Endothelial cell of umbilical vein (primary cell): ENCODE results near the gene CD99L2. TPM values are rescaled to one million over a fixed set of nuclear protein-coding genes. Genes with fewer than 3 reads are reported as not detected.

Experiments
- BruUV-seq: library from RNA; stranded (reverse); fragments of 400-500 nt; replicated peaks from 2 replicates; lab custom pipeline; 2021; lab: Mats Ljungman, UMichigan
- CTCF ChIA-PET: fragments of 300-600, 350-600 bp; sonication (Branson Sonifier 250); formaldehyde crosslinking; loops from one replicate; lab custom pipeline; 2021; ENCODE audit warnings: antibody characterized with exemption, inconsistent platforms; lab: Charles Lee
- POLR2A ChIA-PET: fragments of 300-600, 350-600 bp; sonication (Branson Sonifier 250); formaldehyde crosslinking; loops from one replicate; lab custom pipeline; 2021; ENCODE audit warnings: antibody characterized with exemption, inconsistent platforms; lab: Charles Lee
- DNase-seq: peaks from one replicate; pipeline ENCODE4 v3.0.0-alpha.2; 2011; ENCODE audit warnings: low read depth, low spot score
- FAIRE-seq: peaks from 2 replicates; lab custom pipeline; 2011; peaks lifted over from hg19 to GRCh38; lab: Jason Lieb, UNC
- H2AFZ ChIP-seq: 2 replicates; pipeline ENCODE4 v1.6.0; 2012; ENCODE audit warnings: low read depth, low read length, control low read depth, inconsistent platforms
- H3K27ac ChIP-seq: 2 replicates; pipeline ENCODE4 v1.5.1; 2011; ENCODE audit warnings: low read depth, mild to moderate bottlenecking, control low read depth, low read length, moderate library complexity; ENCODE audit not compliant: insufficient read depth
- H3K27me3 ChIP-seq, 2 experiments: 2 replicates each; pipeline versions ENCODE4 v1.6.0 to v1.6.1; 2011; ENCODE audit warnings: low read length in 2 of 2, mixed read lengths in 1 of 2; ENCODE audit not compliant: control insufficient read depth in 2 of 2, insufficient read depth in 2 of 2
- H3K36me3 ChIP-seq, 2 experiments: 2 replicates in 1 of 2; 3 replicates in 1 of 2; pipeline ENCODE4 v1.5.1; 2011; ENCODE audit warnings: low read length in 2 of 2, mild to moderate bottlenecking in 1 of 2, moderate library complexity in 1 of 2; ENCODE audit not compliant: control insufficient read depth in 2 of 2, insufficient read depth in 2 of 2; ENCODE audit errors: extremely low read depth in 1 of 2
- H3K4me1 ChIP-seq: 3 replicates; pipeline ENCODE4 v1.5.1; 2011; ENCODE audit warnings: mild to moderate bottlenecking, low read length; ENCODE audit not compliant: control insufficient read depth, insufficient read depth; ENCODE audit errors: extremely low read depth
- H3K4me2 ChIP-seq: 2 replicates; pipeline ENCODE4 v1.6.1; 2011; ENCODE audit warnings: low read length, control low read depth, mixed read lengths; ENCODE audit not compliant: insufficient read depth
- H3K4me3 ChIP-seq, 3 experiments: fragments of 200-600 bp in 1 of 3; sonication (generic), shearing (Covaris generic) in 1 of 3; replicated peaks in 1 of 3; 2 replicates each; pipeline ENCODE4 v1.5.1; 2011 to 2016; ENCODE audit warnings: control low read depth in 3 of 3, low read length in 3 of 3, mild to moderate bottlenecking in 2 of 3, inconsistent platforms in 1 of 3, low read depth in 1 of 3, moderate library complexity in 1 of 3; ENCODE audit not compliant: insufficient read depth in 1 of 3
- H3K79me2 ChIP-seq: 2 replicates; pipeline ENCODE4 v1.6.0; 2012; ENCODE audit warnings: low read length, inconsistent platforms; ENCODE audit not compliant: control insufficient read depth, insufficient read depth
- H3K9ac ChIP-seq: replicated peaks from 2 replicates; pipeline ENCODE3; 2011; ENCODE audit warnings: low read length, control low read depth; ENCODE audit not compliant: insufficient read depth; ENCODE audit errors: extremely low read depth
- H3K9me1 ChIP-seq: replicated peaks from 3 replicates; pipeline ENCODE4 v1.6.0; 2011; ENCODE audit warnings: mild to moderate bottlenecking, low read length; ENCODE audit not compliant: control insufficient read depth, insufficient read depth; ENCODE audit errors: extremely low read depth
- H3K9me3 ChIP-seq: replicated peaks from 2 replicates; pipeline ENCODE4 v1.5.1; 2012; ENCODE audit warnings: low read length, inconsistent platforms; ENCODE audit not compliant: control insufficient read depth, insufficient read depth
- H4K20me1 ChIP-seq: replicated peaks from 2 replicates; pipeline ENCODE3; 2011; ENCODE audit warnings: mild to moderate bottlenecking, low read length; ENCODE audit not compliant: control insufficient read depth, insufficient read depth; ENCODE audit errors: extremely low read depth
- CTCF ChIP-seq, 2 donors: IDR thresholded peaks; 1 replicate in 1 of 2; 2 replicates in 1 of 2; pipeline ENCODE4 v1.5.1; 2011; ENCODE audit warnings: low read length in 2 of 2, mild to moderate bottlenecking in 2 of 2, moderate library complexity in 2 of 2, control low read depth in 1 of 2, inconsistent platforms in 1 of 2, low read depth in 1 of 2; ENCODE audit not compliant: insufficient read depth in 1 of 2; ENCODE audit errors: extremely low read depth in 1 of 2
- EZH2 ChIP-seq: IDR thresholded peaks from 2 replicates; pipeline ENCODE4 v1.6.1; 2012; ENCODE audit warnings: borderline replicate concordance, low read depth, mild to moderate bottlenecking, moderate library complexity, low read length, inconsistent platforms; ENCODE audit not compliant: severe bottlenecking
- FOS ChIP-seq: IDR thresholded peaks from 2 replicates; pipeline ENCODE4 v1.6.1; 2011; ENCODE audit warnings: mild to moderate bottlenecking, low read length, moderate library complexity, borderline replicate concordance; ENCODE audit not compliant: insufficient read depth
- GATA2 ChIP-seq: IDR thresholded peaks from 2 replicates; pipeline ENCODE4 v1.7.0; 2011; ENCODE audit warnings: low read depth, mild to moderate bottlenecking, moderate library complexity, mixed read lengths, low read length; ENCODE audit not compliant: insufficient read length, insufficient read depth
- JUN ChIP-seq: IDR thresholded peaks from 2 replicates; pipeline ENCODE4 v1.6.1; 2011; ENCODE audit warnings: borderline replicate concordance, low read depth; ENCODE audit not compliant: insufficient read length, insufficient read depth
- MAX ChIP-seq: IDR thresholded peaks from 2 replicates; pipeline ENCODE4 v1.6.1; 2011; ENCODE audit not compliant: insufficient read depth, insufficient read length
- MYC ChIP-seq: IDR thresholded peaks from one replicate; pipeline ENCODE4 v1.6.1; 2011; ENCODE audit warnings: mild to moderate bottlenecking, low read depth, low read length
- POLR2A ChIP-seq: IDR thresholded peaks from 2 replicates; pipeline ENCODE4 v1.6.1; 2012; ENCODE audit warnings: low read depth, mild to moderate bottlenecking, control low read depth, low read length
- POLR2AphosphoS5 ChIP-seq: IDR thresholded peaks from 2 replicates; pipeline ENCODE4 v1.6.1; 2012; ENCODE audit warnings: low read depth, mild to moderate bottlenecking, control low read depth, low read length, moderate library complexity; ENCODE audit not compliant: insufficient read depth
- dilution Hi-C: fragments of 300-500 bp; cut with MboI; formaldehyde crosslinking; loops from one replicate; pipeline ENCODE4 v1.15.0; 2019; ENCODE audit warnings: low sequenced_read_pairs; ENCODE audit not compliant: extremely low pct_ligation_motif_present
- intact Hi-C: fragments of 100-400 bp; cut with micrococcal nuclease; formaldehyde crosslinking; loops from one replicate; pipeline ENCODE4 v1.10.0; 2022
- polyA plus RNA-seq, 4 experiments: library from polyadenylated mRNA; depleted of rRNA in 3 of 4; stranded (reverse) in 3 of 4; unstranded in 1 of 4; fragments of >200 nt; gene quantifications; 2 replicates each; pipeline versions ENCODE4 v1.2.1 to v1.2.3, GENCODE V29; 2011 to 2012; ENCODE audit warnings: missing spikeins in 1 of 4
- total RNA-seq: library from RNA; stranded (reverse); gene quantifications from 2 replicates; pipeline ENCODE4 v1.2.3, GENCODE V29; 2021

Gene CD99L2
- total and polyA plus RNA-seq, 2 donors (not counting 3 experiments of a cell fraction or from before 2014, with no cell fraction given), result 33.2 to 43.4 TPM

- FAIRE-seq, result no peak
- POLR2A ChIA-PET, result no interaction called here
Measured at GRCh38 chrX:150761819-150762216, 136.7 kb downstream of the CD99L2 start.

More at GRCh38 chrX:150761819-150762216, 136.7 kb downstream of the CD99L2 start:
- no peak overlapping the region for H3K9ac ChIP-seq
- no peaks in the 10 kb centered on the region for H3K9me3 ChIP-seq
- dilution Hi-C loops, result no loop called here
- no peaks in the 10 kb centered on the region for H4K20me1 ChIP-seq
- DNase-seq, result no peak
- H3K79me2 ChIP-seq, result no peaks in the 10 kb centered on the region
- no peak overlapping the region for H3K4me3 ChIP-seq
- H3K36me3 ChIP-seq, result peaks cover 0 to 6% of the 10 kb centered on the region in 2 experiments
- H3K4me2 ChIP-seq, result no peak overlapping the region
- H2AFZ ChIP-seq, result no peak overlapping the region
- CTCF ChIA-PET, result interaction anchor here (2.3 kb wide), 1 partner anchor 10 kb away, joined by 17 read pairs; no protein-coding TSS in a partner anchor
- no TSS peak for BruUV-seq
- no peak overlapping the region for H3K27ac ChIP-seq
- no peaks in the 10 kb centered on the region for H3K27me3 ChIP-seq
- intact Hi-C loops, result no loop called here
- TF ChIP-seq EZH2, result no peak
- no peak for TF ChIP-seq POLR2A
- TF ChIP-seq GATA2, result no peak
- no peak for TF ChIP-seq JUN
- no peak for TF ChIP-seq POLR2AphosphoS5
- TF ChIP-seq MYC, result no peak
- TF ChIP-seq FOS, result no peak
- TF ChIP-seq CTCF (IDR thresholded peaks at IDR 0.05; ENCODE audit: extremely low read depth in 1 of 2, insufficient read depth in 1 of 2, low read depth in 1 of 2, low read length in 2 of 2), result no peak
- TF ChIP-seq MAX, result no peak
- H3K4me1 ChIP-seq, result no peaks in the 10 kb centered on the region
- no peaks in the 10 kb centered on the region for H3K9me1 ChIP-seq
